HEK293 (cell line): Measurements from ENCODE around the gene C1orf115.

Experiments used
- CTCF ChIA-PET: fragments of 350-600 bp; formaldehyde crosslinking; extraction: SDS; loops from one replicate; lab custom pipeline; 2021; ENCODE audit warnings: antibody characterized with exemption; lab: Yijun Ruan, JAX
- POLR2A ChIA-PET: fragments of 300-600 bp; formaldehyde crosslinking; extraction: SDS; loops from one replicate; lab custom pipeline; 2020; ENCODE audit warnings: antibody characterized with exemption, inconsistent platforms; lab: Yijun Ruan, JAX
- H3K27ac ChIP-seq: fragments of 200-500 bp; sonication (Bioruptor generic); 2 replicates; pipeline ENCODE4 v1.5.1; 2014; ENCODE audit warnings: low read depth, low read length, control low read depth, inconsistent platforms; ENCODE audit errors: extremely low read depth
- H3K36me3 ChIP-seq, 2 experiments: fragments of 200-500 bp in 1 of 2; sonication (Bioruptor generic) in 1 of 2; 1 replicate in 1 of 2; 2 replicates in 1 of 2; pipeline ENCODE4 v1.5.1; 2014 to 2017; ENCODE audit warnings: inconsistent platforms in 2 of 2, low read length in 2 of 2; ENCODE audit not compliant: control insufficient read depth in 2 of 2, insufficient read depth in 1 of 2
- H3K4me1 ChIP-seq: fragments of 200-500 bp; sonication (Bioruptor generic); 2 replicates; pipeline ENCODE4 v1.5.1; 2014; ENCODE audit warnings: mild to moderate bottlenecking, low read length, inconsistent platforms; ENCODE audit not compliant: control insufficient read depth, insufficient read depth
- H3K4me3 ChIP-seq: 2 replicates; pipeline ENCODE4 v1.5.1; 2011; ENCODE audit warnings: low read depth, mild to moderate bottlenecking, control low read depth, low read length, moderate library complexity
- H3K9me3 ChIP-seq: fragments of 200-500 bp; sonication (Bioruptor generic); 2 replicates; pipeline ENCODE4 v1.5.1; 2014; ENCODE audit warnings: low read depth, low read length, inconsistent platforms; ENCODE audit not compliant: control insufficient read depth, insufficient read depth
- HOXA7 ChIP-seq: sonication (generic); formaldehyde crosslinking; IDR thresholded peaks from 2 replicates; pipeline ENCODE4 v1.8.1; 2022; ENCODE audit warnings: missing genetic modification reagents, borderline replicate concordance
- HOXC10 ChIP-seq: sonication (generic); formaldehyde crosslinking; IDR thresholded peaks from 2 replicates; pipeline ENCODE4 v1.8.1; 2023; ENCODE audit warnings: mild to moderate bottlenecking, missing genetic modification reagents
- HOXD13 ChIP-seq: sonication (generic); formaldehyde crosslinking; IDR thresholded peaks from 2 replicates; pipeline ENCODE4 v1.8.0; 2022; ENCODE audit warnings: missing genetic modification reagents, borderline replicate concordance
- SP2 ChIP-seq: fragments of 450-650 bp; formaldehyde crosslinking; IDR thresholded peaks from 2 replicates; pipeline ENCODE4 v1.5.1; 2016; ENCODE audit warnings: missing biosample characterization, missing genetic modification characterization
- WT1 ChIP-seq: fragments of 450-650 bp; formaldehyde crosslinking; IDR thresholded peaks from 2 replicates; pipeline ENCODE4 v1.5.1; 2016; ENCODE audit warnings: missing biosample characterization, missing genetic modification characterization
- ZBTB21 ChIP-seq: fragments of 450-650 bp; formaldehyde crosslinking; IDR thresholded peaks from 2 replicates; pipeline ENCODE4 v1.5.1; 2017; ENCODE audit warnings: missing biosample characterization, missing genetic modification characterization
- ZNF10 ChIP-seq: fragments of 450-650 bp; formaldehyde crosslinking; IDR thresholded peaks from 2 replicates; pipeline ENCODE4 v1.5.1; 2017; ENCODE audit warnings: missing biosample characterization, missing genetic modification characterization
- ZNF112 ChIP-seq: fragments of 450-650 bp; formaldehyde crosslinking; IDR thresholded peaks from 2 replicates; pipeline ENCODE4 v1.5.0; 2017; ENCODE audit warnings: missing biosample characterization, missing genetic modification characterization
- ZNF146 ChIP-seq: fragments of 450-650 bp; formaldehyde crosslinking; IDR thresholded peaks from 2 replicates; pipeline ENCODE4 v1.5.1; 2016; ENCODE audit warnings: missing biosample characterization, missing genetic modification characterization
- ZNF24 ChIP-seq: fragments of 450-650 bp; formaldehyde crosslinking; IDR thresholded peaks from 2 replicates; pipeline ENCODE4 v1.5.1; 2016; ENCODE audit warnings: missing biosample characterization, missing genetic modification characterization
- ZNF274 ChIP-seq, 2 experiments: fragments of 200-500 bp in 1 of 2; fragments of 450-650 bp in 1 of 2; sonication (Bioruptor generic) in 1 of 2; formaldehyde crosslinking in 1 of 2; IDR thresholded peaks; 2 replicates each; pipeline versions ENCODE4 v1.5.1 to v1.6.1; 2014 to 2016; ENCODE audit warnings: borderline replicate concordance in 1 of 2, inconsistent platforms in 1 of 2, low read length in 1 of 2, missing biosample characterization in 1 of 2, missing genetic modification characterization in 1 of 2
- ZNF341 ChIP-seq: fragments of 450-650 bp; formaldehyde crosslinking; IDR thresholded peaks from 2 replicates; pipeline ENCODE4; 2016; ENCODE audit warnings: low read depth, missing biosample characterization, missing genetic modification characterization
- ZNF391 ChIP-seq: fragments of 450-650 bp; formaldehyde crosslinking; IDR thresholded peaks from 2 replicates; pipeline ENCODE4 v1.5.1; 2016; ENCODE audit warnings: low read depth, missing biosample characterization, missing genetic modification characterization, borderline replicate concordance
- ZNF404 ChIP-seq: fragments of 450-650 bp; formaldehyde crosslinking; IDR thresholded peaks from 2 replicates; pipeline ENCODE4 v1.5.1; 2017; ENCODE audit warnings: missing biosample characterization, missing genetic modification characterization
- ZNF510 ChIP-seq: fragments of 450-650 bp; formaldehyde crosslinking; IDR thresholded peaks from 2 replicates; pipeline ENCODE4 v1.5.1; 2018; ENCODE audit warnings: mild to moderate bottlenecking, missing genetic modification characterization, missing biosample characterization; ENCODE audit not compliant: insufficient replicate concordance
- ZNF549 ChIP-seq: fragments of 450-650 bp; IDR thresholded peaks from 2 replicates; pipeline ENCODE4 v1.5.1; 2018; ENCODE audit warnings: missing biosample characterization, missing genetic modification characterization, mild to moderate bottlenecking, inconsistent platforms, moderate library complexity
- ZNF777 ChIP-seq: fragments of 450-650 bp; formaldehyde crosslinking; IDR thresholded peaks from 2 replicates; pipeline ENCODE4 v1.5.1; 2017; ENCODE audit warnings: missing biosample characterization, missing genetic modification characterization, borderline replicate concordance
- TF ChIP-seq, protein P1 (sequence below): fragments of 450-650 bp; formaldehyde crosslinking; IDR thresholded peaks from 2 replicates; pipeline ENCODE4 v1.5.1; 2016; ENCODE audit warnings: missing biosample characterization, missing genetic modification characterization
- TF ChIP-seq, protein P2 (sequence below): fragments of 450-650 bp; formaldehyde crosslinking; IDR thresholded peaks from 2 replicates; pipeline ENCODE4 v1.5.1; 2016; ENCODE audit warnings: missing biosample characterization, missing genetic modification characterization, borderline replicate concordance
- TF ChIP-seq, protein P3 (sequence below): fragments of 450-650 bp; formaldehyde crosslinking; IDR thresholded peaks from 2 replicates; pipeline ENCODE4 v1.5.1; 2016; ENCODE audit warnings: missing biosample characterization, missing genetic modification characterization
- TF ChIP-seq, protein P4 (sequence below): fragments of 450-650 bp; IDR thresholded peaks from 2 replicates; pipeline ENCODE4 v1.5.1; 2018; ENCODE audit warnings: missing biosample characterization, mild to moderate bottlenecking, missing genetic modification characterization
- TF ChIP-seq, protein P5 (sequence below): fragments of 450-650 bp; formaldehyde crosslinking; optimal IDR thresholded peaks from 2 replicates; pipeline ENCODE3; 2016; ENCODE audit warnings: missing biosample characterization, mild to moderate bottlenecking, missing genetic modification characterization
- TF ChIP-seq, protein P6 (sequence below): fragments of 450-650 bp; formaldehyde crosslinking; IDR thresholded peaks from 2 replicates; pipeline ENCODE4 v1.5.1; 2016; ENCODE audit warnings: missing biosample characterization, missing genetic modification characterization
- TF ChIP-seq, protein P7 (sequence below): fragments of 450-650 bp; formaldehyde crosslinking; IDR thresholded peaks from 2 replicates; pipeline ENCODE4 v1.5.1; 2017; ENCODE audit warnings: missing biosample characterization, missing genetic modification characterization

C1orf115 gene

DNA sequence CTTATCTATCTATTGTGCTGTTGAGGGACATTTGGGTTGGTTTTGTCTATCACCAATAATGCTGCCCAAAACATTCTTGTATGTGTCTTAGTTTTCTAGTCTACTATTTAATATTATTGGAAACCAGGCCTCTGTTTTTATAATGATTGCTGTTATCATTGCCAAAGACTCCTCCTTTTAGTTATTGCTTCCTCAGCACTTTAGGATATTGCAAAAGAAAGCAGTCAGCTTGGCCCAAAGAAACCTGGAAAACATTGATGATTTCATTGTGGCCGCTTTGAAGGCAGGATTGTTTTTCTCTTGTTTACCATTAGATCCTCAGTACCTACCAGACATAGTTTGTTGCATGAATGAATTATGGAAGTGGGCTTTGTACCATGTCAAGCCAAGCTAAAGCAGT is 37.4 kb downstream of the C1orf115 start:
- CTCF ChIA-PET: interaction anchor here (0.7 to 1.5 kb wide), 3 partner anchors 10 to 198 kb away, joined by 3 to 6 read pairs (median 3); no protein-coding TSS in a partner anchor
- no peak overlapping the region for H3K27ac ChIP-seq
- TF ChIP-seq, protein P1, sequence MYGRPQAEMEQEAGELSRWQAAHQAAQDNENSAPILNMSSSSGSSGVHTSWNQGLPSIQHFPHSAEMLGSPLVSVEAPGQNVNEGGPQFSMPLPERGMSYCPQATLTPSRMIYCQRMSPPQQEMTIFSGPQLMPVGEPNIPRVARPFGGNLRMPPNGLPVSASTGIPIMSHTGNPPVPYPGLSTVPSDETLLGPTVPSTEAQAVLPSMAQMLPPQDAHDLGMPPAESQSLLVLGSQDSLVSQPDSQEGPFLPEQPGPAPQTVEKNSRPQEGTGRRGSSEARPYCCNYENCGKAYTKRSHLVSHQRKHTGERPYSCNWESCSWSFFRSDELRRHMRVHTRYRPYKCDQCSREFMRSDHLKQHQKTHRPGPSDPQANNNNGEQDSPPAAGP (tag by site-specific recombination): no peak
- TF ChIP-seq HOXA7 (CRISPR knock-in tag): no peak
- no peak for TF ChIP-seq ZNF777 (tag by site-specific recombination)
- no peak for TF ChIP-seq HOXC10 (CRISPR knock-in tag)
- TF ChIP-seq, protein P2, sequence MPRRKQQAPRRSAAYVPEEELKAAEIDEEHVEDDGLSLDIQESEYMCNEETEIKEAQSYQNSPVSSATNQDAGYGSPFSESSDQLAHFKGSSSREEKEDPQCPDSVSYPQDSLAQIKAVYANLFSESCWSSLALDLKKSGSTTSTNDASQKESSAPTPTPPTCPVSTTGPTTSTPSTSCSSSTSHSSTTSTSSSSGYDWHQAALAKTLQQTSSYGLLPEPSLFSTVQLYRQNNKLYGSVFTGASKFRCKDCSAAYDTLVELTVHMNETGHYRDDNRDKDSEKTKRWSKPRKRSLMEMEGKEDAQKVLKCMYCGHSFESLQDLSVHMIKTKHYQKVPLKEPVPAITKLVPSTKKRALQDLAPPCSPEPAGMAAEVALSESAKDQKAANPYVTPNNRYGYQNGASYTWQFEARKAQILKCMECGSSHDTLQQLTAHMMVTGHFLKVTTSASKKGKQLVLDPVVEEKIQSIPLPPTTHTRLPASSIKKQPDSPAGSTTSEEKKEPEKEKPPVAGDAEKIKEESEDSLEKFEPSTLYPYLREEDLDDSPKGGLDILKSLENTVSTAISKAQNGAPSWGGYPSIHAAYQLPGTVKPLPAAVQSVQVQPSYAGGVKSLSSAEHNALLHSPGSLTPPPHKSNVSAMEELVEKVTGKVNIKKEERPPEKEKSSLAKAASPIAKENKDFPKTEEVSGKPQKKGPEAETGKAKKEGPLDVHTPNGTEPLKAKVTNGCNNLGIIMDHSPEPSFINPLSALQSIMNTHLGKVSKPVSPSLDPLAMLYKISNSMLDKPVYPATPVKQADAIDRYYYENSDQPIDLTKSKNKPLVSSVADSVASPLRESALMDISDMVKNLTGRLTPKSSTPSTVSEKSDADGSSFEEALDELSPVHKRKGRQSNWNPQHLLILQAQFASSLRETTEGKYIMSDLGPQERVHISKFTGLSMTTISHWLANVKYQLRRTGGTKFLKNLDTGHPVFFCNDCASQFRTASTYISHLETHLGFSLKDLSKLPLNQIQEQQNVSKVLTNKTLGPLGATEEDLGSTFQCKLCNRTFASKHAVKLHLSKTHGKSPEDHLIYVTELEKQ (tag by site-specific recombination): no peak
- TF ChIP-seq SP2 (tag by site-specific recombination): no peak
- no peak for TF ChIP-seq HOXD13 (CRISPR knock-in tag)
- TF ChIP-seq ZNF10 (tag by site-specific recombination): no peak
- TF ChIP-seq ZNF274 (IDR thresholded peaks at IDR 0.05; ENCODE audit: low read length): no peak
- TF ChIP-seq ZNF274 (tag by site-specific recombination; IDR thresholded peaks at IDR 0.05; ENCODE audit: borderline replicate concordance): no peak
- TF ChIP-seq, protein P3, sequence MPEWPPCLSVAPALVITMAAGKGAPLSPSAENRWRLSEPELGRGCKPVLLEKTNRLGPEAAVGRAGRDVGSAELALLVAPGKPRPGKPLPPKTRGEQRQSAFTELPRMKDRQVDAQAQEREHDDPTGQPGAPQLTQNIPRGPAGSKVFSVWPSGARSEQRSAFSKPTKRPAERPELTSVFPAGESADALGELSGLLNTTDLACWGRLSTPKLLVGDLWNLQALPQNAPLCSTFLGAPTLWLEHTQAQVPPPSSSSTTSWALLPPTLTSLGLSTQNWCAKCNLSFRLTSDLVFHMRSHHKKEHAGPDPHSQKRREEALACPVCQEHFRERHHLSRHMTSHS (tag by site-specific recombination): no peak
- no peak for TF ChIP-seq ZNF24
- TF ChIP-seq ZNF404 (tag by site-specific recombination): no peak
- no peak for TF ChIP-seq ZNF112
- TF ChIP-seq ZBTB21: no peak
- TF ChIP-seq, protein P4, sequence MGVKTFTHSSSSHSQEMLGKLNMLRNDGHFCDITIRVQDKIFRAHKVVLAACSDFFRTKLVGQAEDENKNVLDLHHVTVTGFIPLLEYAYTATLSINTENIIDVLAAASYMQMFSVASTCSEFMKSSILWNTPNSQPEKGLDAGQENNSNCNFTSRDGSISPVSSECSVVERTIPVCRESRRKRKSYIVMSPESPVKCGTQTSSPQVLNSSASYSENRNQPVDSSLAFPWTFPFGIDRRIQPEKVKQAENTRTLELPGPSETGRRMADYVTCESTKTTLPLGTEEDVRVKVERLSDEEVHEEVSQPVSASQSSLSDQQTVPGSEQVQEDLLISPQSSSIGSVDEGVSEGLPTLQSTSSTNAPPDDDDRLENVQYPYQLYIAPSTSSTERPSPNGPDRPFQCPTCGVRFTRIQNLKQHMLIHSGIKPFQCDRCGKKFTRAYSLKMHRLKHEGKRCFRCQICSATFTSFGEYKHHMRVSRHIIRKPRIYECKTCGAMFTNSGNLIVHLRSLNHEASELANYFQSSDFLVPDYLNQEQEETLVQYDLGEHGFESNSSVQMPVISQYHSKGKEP (tag by site-specific recombination): no peak
- TF ChIP-seq WT1 (tag by site-specific recombination): no peak
- TF ChIP-seq ZNF549 (tag by site-specific recombination): no peak
- no peak for TF ChIP-seq ZNF391
- no peak for TF ChIP-seq ZNF146 (tag by site-specific recombination)
- POLR2A ChIA-PET: no interaction called here
- no peaks in the 10 kb centered on the region for H3K36me3 ChIP-seq
- no peaks in the 10 kb centered on the region for H3K4me1 ChIP-seq
- no peak overlapping the region for H3K4me3 ChIP-seq
- H3K9me3 ChIP-seq: no peaks in the 10 kb centered on the region

DNA sequence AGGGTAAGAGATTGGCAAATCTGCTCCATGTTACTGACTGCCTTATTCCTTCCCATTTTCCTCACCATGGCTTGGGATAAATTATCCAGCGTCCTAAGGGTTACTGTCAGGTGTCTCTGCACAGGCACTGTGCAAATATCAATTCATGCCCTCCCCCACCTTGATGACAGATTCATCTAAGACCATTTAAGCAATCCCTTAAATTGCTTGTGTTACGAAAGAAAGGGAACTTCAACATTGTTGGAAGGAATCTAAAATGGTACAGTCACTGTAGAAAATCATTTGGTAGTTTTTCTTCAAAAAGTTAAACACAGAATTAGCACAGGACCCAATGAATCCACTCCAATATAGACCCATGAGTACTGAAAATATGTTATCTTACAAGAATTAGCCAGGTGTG is 40.3 kb downstream of the C1orf115 start:
- CTCF ChIA-PET: interaction anchor here (0.7 kb wide), 1 partner anchor 11 kb away, joined by 3 read pairs; no protein-coding TSS in a partner anchor
- no peaks in the 10 kb centered on the region for H3K4me1 ChIP-seq
- TF ChIP-seq, protein P5, sequence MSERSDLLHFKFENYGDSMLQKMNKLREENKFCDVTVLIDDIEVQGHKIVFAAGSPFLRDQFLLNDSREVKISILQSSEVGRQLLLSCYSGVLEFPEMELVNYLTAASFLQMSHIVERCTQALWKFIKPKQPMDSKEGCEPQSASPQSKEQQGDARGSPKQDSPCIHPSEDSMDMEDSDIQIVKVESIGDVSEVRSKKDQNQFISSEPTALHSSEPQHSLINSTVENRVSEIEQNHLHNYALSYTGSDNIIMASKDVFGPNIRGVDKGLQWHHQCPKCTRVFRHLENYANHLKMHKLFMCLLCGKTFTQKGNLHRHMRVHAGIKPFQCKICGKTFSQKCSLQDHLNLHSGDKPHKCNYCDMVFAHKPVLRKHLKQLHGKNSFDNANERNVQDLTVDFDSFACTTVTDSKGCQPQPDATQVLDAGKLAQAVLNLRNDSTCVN (tag by site-specific recombination): no peak
- TF ChIP-seq ZNF341 (tag by site-specific recombination) (no peak), ZNF510 (tag by site-specific recombination) (no peak)
- TF ChIP-seq, protein P6, sequence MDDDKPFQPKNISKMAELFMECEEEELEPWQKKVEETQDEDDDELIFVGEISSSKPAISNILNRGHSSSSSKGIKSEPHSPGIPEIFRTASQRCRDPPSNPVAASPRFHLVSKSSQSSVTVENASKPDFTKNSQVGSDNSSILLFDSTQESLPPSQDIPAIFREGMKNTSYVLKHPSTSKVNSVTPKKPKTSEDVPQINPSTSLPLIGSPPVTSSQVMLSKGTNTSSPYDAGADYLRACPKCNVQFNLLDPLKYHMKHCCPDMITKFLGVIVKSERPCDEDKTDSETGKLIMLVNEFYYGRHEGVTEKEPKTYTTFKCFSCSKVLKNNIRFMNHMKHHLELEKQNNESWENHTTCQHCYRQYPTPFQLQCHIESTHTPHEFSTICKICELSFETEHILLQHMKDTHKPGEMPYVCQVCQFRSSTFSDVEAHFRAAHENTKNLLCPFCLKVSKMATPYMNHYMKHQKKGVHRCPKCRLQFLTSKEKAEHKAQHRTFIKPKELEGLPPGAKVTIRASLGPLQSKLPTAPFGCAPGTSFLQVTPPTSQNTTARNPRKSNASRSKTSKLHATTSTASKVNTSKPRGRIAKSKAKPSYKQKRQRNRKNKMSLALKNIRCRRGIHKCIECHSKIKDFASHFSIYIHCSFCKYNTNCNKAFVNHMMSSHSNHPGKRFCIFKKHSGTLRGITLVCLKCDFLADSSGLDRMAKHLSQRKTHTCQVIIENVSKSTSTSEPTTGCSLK (tag by site-specific recombination): no peak
- TF ChIP-seq, protein P7, sequence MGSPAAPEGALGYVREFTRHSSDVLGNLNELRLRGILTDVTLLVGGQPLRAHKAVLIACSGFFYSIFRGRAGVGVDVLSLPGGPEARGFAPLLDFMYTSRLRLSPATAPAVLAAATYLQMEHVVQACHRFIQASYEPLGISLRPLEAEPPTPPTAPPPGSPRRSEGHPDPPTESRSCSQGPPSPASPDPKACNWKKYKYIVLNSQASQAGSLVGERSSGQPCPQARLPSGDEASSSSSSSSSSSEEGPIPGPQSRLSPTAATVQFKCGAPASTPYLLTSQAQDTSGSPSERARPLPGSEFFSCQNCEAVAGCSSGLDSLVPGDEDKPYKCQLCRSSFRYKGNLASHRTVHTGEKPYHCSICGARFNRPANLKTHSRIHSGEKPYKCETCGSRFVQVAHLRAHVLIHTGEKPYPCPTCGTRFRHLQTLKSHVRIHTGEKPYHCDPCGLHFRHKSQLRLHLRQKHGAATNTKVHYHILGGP (tag by site-specific recombination): no peak

More for the DNA sequence above, 40.3 kb downstream of the C1orf115 start:
- H3K9me3 ChIP-seq: no peaks in the 10 kb centered on the region
- H3K4me3 ChIP-seq: no peak overlapping the region
- POLR2A ChIA-PET: no interaction called here
- no peaks in the 10 kb centered on the region for H3K36me3 ChIP-seq
- H3K27ac ChIP-seq: no peak overlapping the region
